ENCODE measurements around the gene GNG12.

Gene GNG12

GRCh38 chr1:67843746-67844145 is 10.5 kb upstream of the GNG12 start:
- Histone ChIP-seq H3K27ac (ENCODE audit: low read depth in 2 of 2, low read length in 2 of 2) (no peak overlapping the region), H3K9me3 (ENCODE audit: control insufficient read depth in 2 of 2, low read length in 2 of 2) (no peaks in the 10 kb centered on the region), H3K4me3 (ENCODE audit: low read length in 2 of 2) (no peak overlapping the region)

GRCh38 chr1:67843331-67843730 is 10.1 kb upstream of the GNG12 start:
- no peak overlapping the region for H3K4me3 ChIP-seq (ENCODE audit: low read length in 2 of 2)
- no peaks in the 10 kb centered on the region for H3K36me3 ChIP-seq (ENCODE audit: control insufficient read depth in 2 of 2, insufficient read depth in 2 of 2, low read length in 2 of 2)
- H3K9me3 ChIP-seq (ENCODE audit: control insufficient read depth in 2 of 2, low read length in 2 of 2): no peaks in the 10 kb centered on the region
- no peak overlapping the region for H3K27ac ChIP-seq (ENCODE audit: low read depth in 2 of 2, low read length in 2 of 2)
- no peak overlapping the region for H3K9ac ChIP-seq (ENCODE audit: low read depth in 1 of 2, low read length in 2 of 2)
- no peaks in the 10 kb centered on the region for H3K27me3 ChIP-seq (ENCODE audit: control insufficient read depth in 2 of 2, insufficient read depth in 2 of 2, low read length in 2 of 2)
- H3K4me1 ChIP-seq (ENCODE audit: control insufficient read depth in 2 of 2, insufficient read depth in 2 of 2, low read length in 2 of 2): no peaks in the 10 kb centered on the region

More at GRCh38 chr1:67843746-67844145, 10.5 kb upstream of the GNG12 start:
- no peak overlapping the region for H3K9ac ChIP-seq (ENCODE audit: low read depth in 1 of 2, low read length in 2 of 2)
- no peaks in the 10 kb centered on the region for H3K36me3 ChIP-seq (ENCODE audit: control insufficient read depth in 2 of 2, insufficient read depth in 2 of 2, low read length in 2 of 2)
- H3K4me1 ChIP-seq (ENCODE audit: control insufficient read depth in 2 of 2, insufficient read depth in 2 of 2, low read length in 2 of 2): no peaks in the 10 kb centered on the region
- no peaks in the 10 kb centered on the region for H3K27me3 ChIP-seq (ENCODE audit: control insufficient read depth in 2 of 2, insufficient read depth in 2 of 2, low read length in 2 of 2)

DNA sequence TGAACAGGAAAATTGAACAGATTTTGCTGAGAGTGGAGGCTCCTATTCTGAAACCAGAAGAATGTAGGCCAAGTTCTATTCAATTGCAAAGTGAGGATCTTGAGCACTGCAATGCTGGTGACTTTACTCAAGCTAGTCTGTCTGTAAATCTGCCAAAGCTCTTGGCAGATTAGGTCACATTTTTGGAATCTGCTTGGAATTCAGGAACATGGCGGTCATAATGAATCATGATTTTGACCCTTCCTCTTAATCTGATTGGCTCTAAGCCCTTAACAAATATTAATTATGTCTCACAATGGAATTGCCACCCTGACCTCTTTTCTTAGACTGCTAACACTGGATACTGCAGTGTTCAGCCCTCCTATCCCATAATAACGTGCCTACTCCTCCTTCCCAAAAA is 7.2 kb upstream of the GNG12 start:
- Histone ChIP-seq H3K9me3 (ENCODE audit: control insufficient read depth in 2 of 2, low read length in 2 of 2) (no peaks in the 10 kb centered on the region), H3K27me3 (ENCODE audit: control insufficient read depth in 2 of 2, insufficient read depth in 2 of 2, low read length in 2 of 2) (no peaks in the 10 kb centered on the region), H3K4me1 (ENCODE audit: control insufficient read depth in 2 of 2, insufficient read depth in 2 of 2, low read length in 2 of 2) (no peaks in the 10 kb centered on the region), H3K36me3 (ENCODE audit: control insufficient read depth in 2 of 2, insufficient read depth in 2 of 2, low read length in 2 of 2) (no peaks in the 10 kb centered on the region), H3K4me3 (ENCODE audit: low read length in 2 of 2) (no peak overlapping the region), H3K27ac (ENCODE audit: low read depth in 2 of 2, low read length in 2 of 2) (no peak overlapping the region), H3K9ac (ENCODE audit: low read depth in 1 of 2, low read length in 2 of 2) (no peak overlapping the region)

DNA sequence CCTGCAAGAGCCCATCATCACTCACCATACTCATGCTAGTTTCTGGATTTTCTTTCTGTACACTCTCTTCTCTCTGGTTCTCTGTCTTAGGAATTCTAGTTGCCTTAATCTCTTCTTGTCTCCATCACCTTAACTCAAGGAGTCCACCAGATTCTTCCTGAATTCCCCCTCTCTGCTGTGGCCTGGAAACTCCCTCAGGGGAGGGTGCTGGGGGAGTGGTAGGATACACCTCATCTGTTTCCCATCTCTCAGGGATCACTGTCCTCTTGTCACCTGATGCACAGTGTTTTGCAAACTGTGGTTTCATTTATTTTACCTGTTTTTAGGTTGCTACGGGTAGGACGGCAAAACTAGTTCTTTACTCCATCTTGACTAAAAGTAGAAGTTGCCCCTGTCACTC is 6.6 kb upstream of the GNG12 start:
- Histone ChIP-seq H3K9me3 (ENCODE audit: control insufficient read depth in 2 of 2, low read length in 2 of 2) (no peaks in the 10 kb centered on the region), H3K36me3 (ENCODE audit: control insufficient read depth in 2 of 2, insufficient read depth in 2 of 2, low read length in 2 of 2) (no peaks in the 10 kb centered on the region), H3K4me3 (ENCODE audit: low read length in 2 of 2) (no peak overlapping the region), H3K27ac (ENCODE audit: low read depth in 2 of 2, low read length in 2 of 2) (no peak overlapping the region), H3K4me1 (ENCODE audit: control insufficient read depth in 2 of 2, insufficient read depth in 2 of 2, low read length in 2 of 2) (no peaks in the 10 kb centered on the region), H3K9ac (ENCODE audit: low read depth in 1 of 2, low read length in 2 of 2) (no peak overlapping the region), H3K27me3 (ENCODE audit: control insufficient read depth in 2 of 2, insufficient read depth in 2 of 2, low read length in 2 of 2) (no peaks in the 10 kb centered on the region)

- Histone ChIP-seq H3K36me3 (ENCODE audit: control insufficient read depth in 2 of 2, insufficient read depth in 2 of 2, low read length in 2 of 2) (no peaks in the 10 kb centered on the region), H3K4me3 (ENCODE audit: low read length in 2 of 2) (no peak overlapping the region), H3K4me1 (ENCODE audit: control insufficient read depth in 2 of 2, insufficient read depth in 2 of 2, low read length in 2 of 2) (no peaks in the 10 kb centered on the region), H3K27me3 (ENCODE audit: control insufficient read depth in 2 of 2, insufficient read depth in 2 of 2, low read length in 2 of 2) (no peaks in the 10 kb centered on the region), H3K9me3 (ENCODE audit: control insufficient read depth in 2 of 2, low read length in 2 of 2) (no peaks in the 10 kb centered on the region), H3K27ac (ENCODE audit: low read depth in 2 of 2, low read length in 2 of 2) (no peak overlapping the region), H3K9ac (ENCODE audit: low read depth in 1 of 2, low read length in 2 of 2) (no peak overlapping the region)
Measured at GRCh38 chr1:67838180-67838910, 5.1 kb upstream of the GNG12 start.

DNA sequence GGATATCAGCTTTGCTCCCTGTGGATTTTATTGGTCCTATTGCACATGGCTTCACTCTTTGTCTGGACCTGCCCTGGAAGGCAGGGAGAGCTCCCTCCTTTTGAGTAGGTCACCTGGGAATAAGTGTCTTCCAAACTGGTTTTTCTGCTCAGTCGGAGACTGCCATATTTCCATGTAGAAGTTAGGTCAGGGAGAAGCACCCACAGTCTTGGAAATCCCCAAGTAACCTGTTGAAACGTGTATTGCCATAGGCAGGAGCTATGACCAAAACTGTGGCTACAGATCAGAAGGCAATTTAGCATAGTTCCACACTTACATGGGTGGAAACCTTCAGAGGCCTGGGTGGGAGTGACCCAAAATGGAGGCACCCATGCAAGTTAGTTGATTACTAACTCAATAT is 3.5 kb upstream of the GNG12 start:
- H3K27me3 ChIP-seq (ENCODE audit: control insufficient read depth in 2 of 2, insufficient read depth in 2 of 2, low read length in 2 of 2): no peaks in the 10 kb centered on the region
- H3K9ac ChIP-seq (ENCODE audit: low read depth in 1 of 2, low read length in 2 of 2): no peak overlapping the region

GRCh38 chr1:67835663-67836452 is 2.6 kb upstream of the GNG12 start:
- peaks cover 0 to 7% of the 10 kb centered on the region in 2 donors for H3K4me1 ChIP-seq (ENCODE audit: control insufficient read depth in 2 of 2, insufficient read depth in 2 of 2, low read length in 2 of 2)
- H3K9me3 ChIP-seq (ENCODE audit: control insufficient read depth in 2 of 2, low read length in 2 of 2): no peaks in the 10 kb centered on the region
- H3K27me3 ChIP-seq (ENCODE audit: control insufficient read depth in 2 of 2, insufficient read depth in 2 of 2, low read length in 2 of 2): no peaks in the 10 kb centered on the region
- H3K36me3 ChIP-seq (ENCODE audit: control insufficient read depth in 2 of 2, insufficient read depth in 2 of 2, low read length in 2 of 2): no peaks in the 10 kb centered on the region
- H3K9ac ChIP-seq (ENCODE audit: low read depth in 1 of 2, low read length in 2 of 2): no peak overlapping the region
- no peak overlapping the region for H3K27ac ChIP-seq (ENCODE audit: low read depth in 2 of 2, low read length in 2 of 2)
- H3K4me3 ChIP-seq (ENCODE audit: low read length in 2 of 2): no peak overlapping the region

More for the DNA sequence above, 3.5 kb upstream of the GNG12 start:
- Histone ChIP-seq H3K9me3 (ENCODE audit: control insufficient read depth in 2 of 2, low read length in 2 of 2) (no peaks in the 10 kb centered on the region), H3K27ac (ENCODE audit: low read depth in 2 of 2, low read length in 2 of 2) (no peak overlapping the region), H3K4me1 (ENCODE audit: control insufficient read depth in 2 of 2, insufficient read depth in 2 of 2, low read length in 2 of 2) (no peaks in the 10 kb centered on the region), H3K36me3 (ENCODE audit: control insufficient read depth in 2 of 2, insufficient read depth in 2 of 2, low read length in 2 of 2) (no peaks in the 10 kb centered on the region), H3K4me3 (ENCODE audit: low read length in 2 of 2) (no peak overlapping the region)

DNA sequence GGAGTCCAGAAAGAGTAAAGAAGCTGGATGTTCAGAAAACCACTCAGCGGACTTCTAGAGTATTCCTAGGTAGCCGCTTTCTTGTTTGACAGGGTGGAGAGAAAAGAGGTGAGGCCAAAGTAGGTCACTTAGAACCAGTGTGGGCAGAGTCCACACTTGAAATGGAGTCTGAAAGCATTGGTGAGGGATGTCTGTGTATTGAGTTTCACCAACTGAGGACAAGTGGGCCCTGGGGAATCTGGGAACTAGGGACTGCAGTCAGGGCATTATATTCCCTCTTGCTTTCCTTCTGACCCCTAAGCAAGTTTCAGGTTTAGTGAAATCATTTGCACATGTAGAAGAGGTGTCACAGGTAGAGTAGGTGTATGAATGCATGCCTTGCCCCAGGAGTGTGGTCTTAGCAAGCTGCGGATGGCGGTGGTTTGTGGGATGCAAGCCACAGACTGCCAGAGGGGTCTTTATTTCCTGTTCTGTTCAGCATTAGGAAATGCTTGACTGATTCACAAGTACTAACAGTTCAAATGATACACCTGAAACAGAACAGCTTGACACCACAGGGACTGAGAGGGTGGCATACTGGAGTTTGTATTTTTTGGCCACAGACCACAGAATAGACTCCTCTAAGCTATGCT is 1.1 kb upstream of the GNG12 start:
- H3K36me3 ChIP-seq (ENCODE audit: control insufficient read depth in 2 of 2, insufficient read depth in 2 of 2, low read length in 2 of 2): no peaks in the 10 kb centered on the region
- no peak overlapping the region for H3K9ac ChIP-seq (ENCODE audit: low read depth in 1 of 2, low read length in 2 of 2)
- peaks cover 3 to 8% of the 10 kb centered on the region in 2 donors for H3K4me1 ChIP-seq (ENCODE audit: control insufficient read depth in 2 of 2, insufficient read depth in 2 of 2, low read length in 2 of 2)
- H3K4me3 ChIP-seq (ENCODE audit: low read length in 2 of 2): no peak overlapping the region
- H3K9me3 ChIP-seq (ENCODE audit: control insufficient read depth in 2 of 2, low read length in 2 of 2): no peaks in the 10 kb centered on the region
- H3K27ac ChIP-seq (ENCODE audit: low read depth in 2 of 2, low read length in 2 of 2): no peak overlapping the region
- H3K27me3 ChIP-seq (ENCODE audit: control insufficient read depth in 2 of 2, insufficient read depth in 2 of 2, low read length in 2 of 2): no peaks in the 10 kb centered on the region

GRCh38 chr1:67833602-67833940 is 304 bp upstream of the GNG12 start:
- Histone ChIP-seq H3K4me1 (ENCODE audit: control insufficient read depth in 2 of 2, insufficient read depth in 2 of 2, low read length in 2 of 2) (peaks cover 3 to 8% of the 10 kb centered on the region in 2 donors), H3K36me3 (ENCODE audit: control insufficient read depth in 2 of 2, insufficient read depth in 2 of 2, low read length in 2 of 2) (no peaks in the 10 kb centered on the region), H3K4me3 (ENCODE audit: low read length in 2 of 2) (peak overlapping the region; percentile 87 to 91), H3K9me3 (ENCODE audit: control insufficient read depth in 2 of 2, low read length in 2 of 2) (no peaks in the 10 kb centered on the region), H3K9ac (ENCODE audit: low read depth in 1 of 2, low read length in 2 of 2) (peak overlapping the region; percentile 66 to 93), H3K27me3 (ENCODE audit: control insufficient read depth in 2 of 2, insufficient read depth in 2 of 2, low read length in 2 of 2) (no peaks in the 10 kb centered on the region), H3K27ac (ENCODE audit: low read depth in 2 of 2, low read length in 2 of 2) (peak overlapping the region; percentile 90 to 95)

DNA sequence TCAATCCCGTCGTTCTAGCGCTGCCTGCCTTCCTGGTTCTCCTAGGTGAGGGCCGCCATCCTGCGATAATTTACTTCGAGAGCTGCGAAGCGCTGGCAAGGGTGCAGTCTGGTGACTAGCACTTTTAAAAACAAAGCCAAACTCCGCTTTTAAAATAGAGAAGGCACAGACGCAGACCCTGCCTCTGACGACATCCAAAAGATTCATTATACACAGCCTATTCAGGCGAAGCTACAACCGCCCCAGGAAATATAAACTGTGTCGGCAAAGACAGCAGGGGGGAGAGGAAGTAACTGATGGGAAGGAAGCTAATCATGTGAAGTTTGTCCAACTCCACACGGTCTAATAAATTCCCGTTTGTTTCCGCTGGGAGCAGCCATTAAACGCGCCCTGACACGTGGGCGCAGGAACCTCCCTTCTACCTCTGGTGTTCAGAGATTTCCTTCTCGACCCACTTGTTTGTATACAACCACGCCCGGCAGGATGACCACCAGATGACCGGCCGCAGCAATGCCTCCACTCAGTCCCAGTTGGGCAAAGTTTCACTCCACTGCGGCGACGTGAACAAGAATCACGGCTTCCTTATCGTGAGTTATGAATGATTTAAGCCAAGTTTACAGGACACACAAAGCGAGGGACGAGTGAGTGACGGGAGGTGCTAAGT is 1.3 kb downstream of the GNG12 start:
- Histone ChIP-seq H3K27me3 (ENCODE audit: control insufficient read depth in 2 of 2, insufficient read depth in 2 of 2, low read length in 2 of 2) (no peaks in the 10 kb centered on the region), H3K4me1 (ENCODE audit: control insufficient read depth in 2 of 2, insufficient read depth in 2 of 2, low read length in 2 of 2) (peaks cover 9 to 16% of the 10 kb centered on the region in 2 donors), H3K9ac (ENCODE audit: low read depth in 1 of 2, low read length in 2 of 2) (peak overlapping the region; percentile 82 to 93), H3K4me3 (ENCODE audit: low read length in 2 of 2) (peak overlapping the region; percentile 87 to 91), H3K36me3 (ENCODE audit: control insufficient read depth in 2 of 2, insufficient read depth in 2 of 2, low read length in 2 of 2) (no peaks in the 10 kb centered on the region), H3K27ac (ENCODE audit: low read depth in 2 of 2, low read length in 2 of 2) (peak overlapping the region; percentile 90 to 95), H3K9me3 (ENCODE audit: control insufficient read depth in 2 of 2, low read length in 2 of 2) (no peaks in the 10 kb centered on the region)

Measured in mucosa of rectum (tissue), 2 donors.